Measurements from ENCODE around the gene PNPLA8.

DNA sequence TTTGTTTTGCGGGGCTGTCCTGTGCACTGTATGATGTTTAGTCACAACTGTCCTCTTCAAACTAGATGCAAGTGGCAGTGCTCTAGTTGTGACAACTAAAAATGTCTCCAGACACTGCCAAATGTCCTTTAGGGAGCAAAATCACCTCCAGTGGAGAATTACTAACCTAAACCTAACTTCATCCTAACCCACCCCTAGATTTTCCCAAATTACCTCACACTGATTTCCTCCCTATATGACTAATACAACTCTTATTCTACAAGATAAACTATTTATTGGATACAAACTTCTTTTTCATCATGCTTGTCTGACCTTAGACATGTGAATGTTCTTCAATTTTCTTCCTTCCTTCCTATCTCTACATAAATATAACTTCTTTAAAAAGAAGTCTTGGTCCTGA is 26.4 kb downstream of the PNPLA8 start:
- TF ChIP-seq CREB1 (IDR thresholded peaks at IDR 0.05; ENCODE audit: low read depth) (no peak), TAF1 (IDR thresholded peaks at IDR 0.05; ENCODE audit: low read depth) (no peak), FOXM1 (IDR thresholded peaks at IDR 0.05; ENCODE audit: borderline replicate concordance, low read depth) (no peak), TEAD4 (IDR thresholded peaks at IDR 0.05) (no peak), EGR1 (IDR thresholded peaks at IDR 0.05) (no peak), YY1 (IDR thresholded peaks at IDR 0.05; ENCODE audit: low read depth) (no peak), EP300 (IDR thresholded peaks at IDR 0.05; ENCODE audit: borderline replicate concordance) (no peak)
- TF ChIP-seq, protein P1, sequence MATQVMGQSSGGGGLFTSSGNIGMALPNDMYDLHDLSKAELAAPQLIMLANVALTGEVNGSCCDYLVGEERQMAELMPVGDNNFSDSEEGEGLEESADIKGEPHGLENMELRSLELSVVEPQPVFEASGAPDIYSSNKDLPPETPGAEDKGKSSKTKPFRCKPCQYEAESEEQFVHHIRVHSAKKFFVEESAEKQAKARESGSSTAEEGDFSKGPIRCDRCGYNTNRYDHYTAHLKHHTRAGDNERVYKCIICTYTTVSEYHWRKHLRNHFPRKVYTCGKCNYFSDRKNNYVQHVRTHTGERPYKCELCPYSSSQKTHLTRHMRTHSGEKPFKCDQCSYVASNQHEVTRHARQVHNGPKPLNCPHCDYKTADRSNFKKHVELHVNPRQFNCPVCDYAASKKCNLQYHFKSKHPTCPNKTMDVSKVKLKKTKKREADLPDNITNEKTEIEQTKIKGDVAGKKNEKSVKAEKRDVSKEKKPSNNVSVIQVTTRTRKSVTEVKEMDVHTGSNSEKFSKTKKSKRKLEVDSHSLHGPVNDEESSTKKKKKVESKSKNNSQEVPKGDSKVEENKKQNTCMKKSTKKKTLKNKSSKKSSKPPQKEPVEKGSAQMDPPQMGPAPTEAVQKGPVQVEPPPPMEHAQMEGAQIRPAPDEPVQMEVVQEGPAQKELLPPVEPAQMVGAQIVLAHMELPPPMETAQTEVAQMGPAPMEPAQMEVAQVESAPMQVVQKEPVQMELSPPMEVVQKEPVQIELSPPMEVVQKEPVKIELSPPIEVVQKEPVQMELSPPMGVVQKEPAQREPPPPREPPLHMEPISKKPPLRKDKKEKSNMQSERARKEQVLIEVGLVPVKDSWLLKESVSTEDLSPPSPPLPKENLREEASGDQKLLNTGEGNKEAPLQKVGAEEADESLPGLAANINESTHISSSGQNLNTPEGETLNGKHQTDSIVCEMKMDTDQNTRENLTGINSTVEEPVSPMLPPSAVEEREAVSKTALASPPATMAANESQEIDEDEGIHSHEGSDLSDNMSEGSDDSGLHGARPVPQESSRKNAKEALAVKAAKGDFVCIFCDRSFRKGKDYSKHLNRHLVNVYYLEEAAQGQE (IDR thresholded peaks at IDR 0.05; ENCODE audit: low read depth), result no peak

Measured in Ishikawa (cell line).